Keratinocyte (primary cell): Measurements from ENCODE around the gene MGLL.

Experiments
- CTCF ChIP-seq, 3 experiments: IDR thresholded peaks in 1 of 3; conservative IDR thresholded peaks in 1 of 3; optimal IDR thresholded peaks in 1 of 3; 2 replicates in 2 of 3; 3 replicates in 1 of 3; pipeline versions ENCODE3 to v1.5.1; 2011; ENCODE audit warnings: low read length in 3 of 3, mild to moderate bottlenecking in 3 of 3, moderate library complexity in 2 of 3, control low read depth in 1 of 3, inconsistent platforms in 1 of 3; ENCODE audit not compliant: insufficient read depth in 2 of 3; ENCODE audit errors: extremely low read depth in 1 of 3
- EZH2 ChIP-seq: IDR thresholded peaks from one replicate; pipeline ENCODE4 v1.6.1; 2012; ENCODE audit warnings: inconsistent platforms, mild to moderate bottlenecking, low read length, moderate library complexity

- no peak for TF ChIP-seq CTCF (optimal IDR thresholded peaks at IDR 0.05 in 1 of 3, IDR thresholded peaks at IDR 0.05 in 1 of 3, conservative IDR thresholded peaks at IDR 0.05 in 1 of 3; ENCODE audit: extremely low read depth in 1 of 3, insufficient read depth in 2 of 3, low read length in 3 of 3)
- TF ChIP-seq EZH2: no peak
Observed at GRCh38 chr3:127706312-127706711, 116.0 kb downstream of the MGLL start.
